Measurements from ENCODE around the gene MROH9. TPM values are rescaled to one million over a fixed set of nuclear protein-coding genes. Genes with fewer than 3 reads are reported as not detected.

MROH9 gene
- polyA plus RNA-seq, 1 donor from 2014 or later = not detected

DNA sequence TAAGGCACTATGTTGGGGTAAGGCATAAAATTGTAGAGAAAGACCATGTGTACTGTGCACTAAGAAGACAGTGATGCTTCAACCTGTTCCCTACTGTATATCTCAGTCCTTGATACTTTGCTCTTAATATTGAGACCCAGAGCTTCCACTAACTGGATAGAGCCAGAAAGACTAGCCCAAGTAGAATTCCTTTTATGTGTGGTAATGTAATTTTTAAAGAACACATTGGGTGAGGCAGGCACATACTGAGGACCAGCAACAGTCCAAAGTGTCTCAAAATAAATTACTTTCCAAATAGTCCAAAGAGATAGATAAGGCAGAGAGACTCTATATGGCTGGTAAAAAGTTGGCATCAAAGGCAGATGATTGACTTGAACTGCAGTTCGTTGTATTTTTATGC lies 31.4 kb upstream of the MROH9 start:
- no peaks in the 10 kb centered on the region for H3K79me2 ChIP-seq (replicated peaks; ENCODE audit: insufficient read depth, low read length)
- H2AFZ ChIP-seq (ENCODE audit: low read depth, low read length) = no peak overlapping the region
- no peaks in the 10 kb centered on the region for H3K9me3 ChIP-seq (ENCODE audit: low read length)
- H3K4me3 ChIP-seq (ENCODE audit: low read length) = no peak overlapping the region
- no peaks in the 10 kb centered on the region for H3K27me3 ChIP-seq (ENCODE audit: insufficient read depth, low read depth, low read length)
- H3K9ac ChIP-seq (ENCODE audit: low read length) = no peak overlapping the region
- H4K20me1 ChIP-seq (ENCODE audit: insufficient read depth) = no peaks in the 10 kb centered on the region
- TF ChIP-seq, protein P1, sequence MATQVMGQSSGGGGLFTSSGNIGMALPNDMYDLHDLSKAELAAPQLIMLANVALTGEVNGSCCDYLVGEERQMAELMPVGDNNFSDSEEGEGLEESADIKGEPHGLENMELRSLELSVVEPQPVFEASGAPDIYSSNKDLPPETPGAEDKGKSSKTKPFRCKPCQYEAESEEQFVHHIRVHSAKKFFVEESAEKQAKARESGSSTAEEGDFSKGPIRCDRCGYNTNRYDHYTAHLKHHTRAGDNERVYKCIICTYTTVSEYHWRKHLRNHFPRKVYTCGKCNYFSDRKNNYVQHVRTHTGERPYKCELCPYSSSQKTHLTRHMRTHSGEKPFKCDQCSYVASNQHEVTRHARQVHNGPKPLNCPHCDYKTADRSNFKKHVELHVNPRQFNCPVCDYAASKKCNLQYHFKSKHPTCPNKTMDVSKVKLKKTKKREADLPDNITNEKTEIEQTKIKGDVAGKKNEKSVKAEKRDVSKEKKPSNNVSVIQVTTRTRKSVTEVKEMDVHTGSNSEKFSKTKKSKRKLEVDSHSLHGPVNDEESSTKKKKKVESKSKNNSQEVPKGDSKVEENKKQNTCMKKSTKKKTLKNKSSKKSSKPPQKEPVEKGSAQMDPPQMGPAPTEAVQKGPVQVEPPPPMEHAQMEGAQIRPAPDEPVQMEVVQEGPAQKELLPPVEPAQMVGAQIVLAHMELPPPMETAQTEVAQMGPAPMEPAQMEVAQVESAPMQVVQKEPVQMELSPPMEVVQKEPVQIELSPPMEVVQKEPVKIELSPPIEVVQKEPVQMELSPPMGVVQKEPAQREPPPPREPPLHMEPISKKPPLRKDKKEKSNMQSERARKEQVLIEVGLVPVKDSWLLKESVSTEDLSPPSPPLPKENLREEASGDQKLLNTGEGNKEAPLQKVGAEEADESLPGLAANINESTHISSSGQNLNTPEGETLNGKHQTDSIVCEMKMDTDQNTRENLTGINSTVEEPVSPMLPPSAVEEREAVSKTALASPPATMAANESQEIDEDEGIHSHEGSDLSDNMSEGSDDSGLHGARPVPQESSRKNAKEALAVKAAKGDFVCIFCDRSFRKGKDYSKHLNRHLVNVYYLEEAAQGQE (IDR thresholded peaks at IDR 0.05; ENCODE audit: borderline replicate concordance) = no peak
- no peak for TF ChIP-seq EZH2 (IDR thresholded peaks at IDR 0.05; ENCODE audit: borderline replicate concordance, insufficient read depth, low read length, poor library complexity, severe bottlenecking)
- TF ChIP-seq TAF1 (IDR thresholded peaks at IDR 0.05; ENCODE audit: low read depth) = no peak
- TF ChIP-seq, protein P2, sequence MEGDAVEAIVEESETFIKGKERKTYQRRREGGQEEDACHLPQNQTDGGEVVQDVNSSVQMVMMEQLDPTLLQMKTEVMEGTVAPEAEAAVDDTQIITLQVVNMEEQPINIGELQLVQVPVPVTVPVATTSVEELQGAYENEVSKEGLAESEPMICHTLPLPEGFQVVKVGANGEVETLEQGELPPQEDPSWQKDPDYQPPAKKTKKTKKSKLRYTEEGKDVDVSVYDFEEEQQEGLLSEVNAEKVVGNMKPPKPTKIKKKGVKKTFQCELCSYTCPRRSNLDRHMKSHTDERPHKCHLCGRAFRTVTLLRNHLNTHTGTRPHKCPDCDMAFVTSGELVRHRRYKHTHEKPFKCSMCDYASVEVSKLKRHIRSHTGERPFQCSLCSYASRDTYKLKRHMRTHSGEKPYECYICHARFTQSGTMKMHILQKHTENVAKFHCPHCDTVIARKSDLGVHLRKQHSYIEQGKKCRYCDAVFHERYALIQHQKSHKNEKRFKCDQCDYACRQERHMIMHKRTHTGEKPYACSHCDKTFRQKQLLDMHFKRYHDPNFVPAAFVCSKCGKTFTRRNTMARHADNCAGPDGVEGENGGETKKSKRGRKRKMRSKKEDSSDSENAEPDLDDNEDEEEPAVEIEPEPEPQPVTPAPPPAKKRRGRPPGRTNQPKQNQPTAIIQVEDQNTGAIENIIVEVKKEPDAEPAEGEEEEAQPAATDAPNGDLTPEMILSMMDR (IDR thresholded peaks at IDR 0.05; ENCODE audit: poor library complexity, severe bottlenecking) = no peak
- no peak for TF ChIP-seq POLR2AphosphoS5 (IDR thresholded peaks at IDR 0.05)
- TF ChIP-seq EP300 (conservative IDR thresholded peaks at IDR 0.05; ENCODE audit: poor library complexity, severe bottlenecking) = no peak
- no peak for TF ChIP-seq MXI1 (conservative IDR thresholded peaks at IDR 0.05; ENCODE audit: poor library complexity, severe bottlenecking)
- no peak for TF ChIP-seq RAD21 (conservative IDR thresholded peaks at IDR 0.05)
- no peaks in the 10 kb centered on the region for H3F3A ChIP-seq (ENCODE audit: insufficient read depth, low read length, poor library complexity, severe bottlenecking)
- no peak overlapping the region for H3K4me2 ChIP-seq (ENCODE audit: low read length)
- H3K9me2 ChIP-seq (ENCODE audit: insufficient read depth, low read length) = no peaks in the 10 kb centered on the region
- H3K36me3 ChIP-seq (ENCODE audit: insufficient read depth, low read length) = no peaks in the 10 kb centered on the region
- H3K27ac ChIP-seq (ENCODE audit: low read length) = no peak overlapping the region

DNA sequence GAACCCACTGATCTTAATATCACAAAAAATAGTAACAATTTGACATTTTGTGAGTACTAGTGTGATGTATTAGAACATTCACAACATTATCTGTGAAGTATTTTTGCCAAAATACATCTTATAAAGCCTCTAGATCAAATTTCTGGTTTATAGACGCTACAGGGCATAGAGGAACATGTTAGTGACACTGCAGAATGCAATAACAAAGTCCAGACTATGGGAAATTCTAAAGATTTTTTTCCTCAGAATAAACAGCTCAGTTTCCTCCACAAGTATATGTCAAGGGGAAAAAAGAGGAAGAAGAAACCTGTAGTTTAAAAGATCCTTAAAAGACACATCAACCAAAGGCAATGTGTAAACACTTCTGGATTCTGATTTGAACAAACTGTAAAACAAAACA lies 26.4 kb upstream of the MROH9 start:
- TF ChIP-seq MXI1 (conservative IDR thresholded peaks at IDR 0.05; ENCODE audit: poor library complexity, severe bottlenecking) (no peak), EP300 (conservative IDR thresholded peaks at IDR 0.05; ENCODE audit: poor library complexity, severe bottlenecking) (no peak), RAD21 (conservative IDR thresholded peaks at IDR 0.05) (no peak), EZH2 (IDR thresholded peaks at IDR 0.05; ENCODE audit: borderline replicate concordance, insufficient read depth, low read length, poor library complexity, severe bottlenecking) (no peak), TAF1 (IDR thresholded peaks at IDR 0.05; ENCODE audit: low read depth) (no peak), SMC3 (conservative IDR thresholded peaks at IDR 0.05; ENCODE audit: poor library complexity) (no peak), POLR2AphosphoS5 (IDR thresholded peaks at IDR 0.05) (no peak)
- TF ChIP-seq, protein P2 (IDR thresholded peaks at IDR 0.05; ENCODE audit: poor library complexity, severe bottlenecking) = no peak
- TF ChIP-seq, protein P1 (IDR thresholded peaks at IDR 0.05; ENCODE audit: borderline replicate concordance) = no peak
- no peak overlapping the region for H2AFZ ChIP-seq (ENCODE audit: low read depth, low read length)
- no peaks in the 10 kb centered on the region for H4K20me1 ChIP-seq (ENCODE audit: insufficient read depth)
- H3K9me2 ChIP-seq (ENCODE audit: insufficient read depth, low read length) = no peaks in the 10 kb centered on the region
- no peaks in the 10 kb centered on the region for H3F3A ChIP-seq (ENCODE audit: insufficient read depth, low read length, poor library complexity, severe bottlenecking)
- no peak overlapping the region for H3K9ac ChIP-seq (ENCODE audit: low read length)
- H3K4me3 ChIP-seq (ENCODE audit: low read length) = no peak overlapping the region
- no peaks in the 10 kb centered on the region for H3K27me3 ChIP-seq (ENCODE audit: insufficient read depth, low read depth, low read length)
- no peaks in the 10 kb centered on the region for H3K79me2 ChIP-seq (replicated peaks; ENCODE audit: insufficient read depth, low read length)
- H3K27ac ChIP-seq (ENCODE audit: low read length) = no peak overlapping the region
- no peaks in the 10 kb centered on the region for H3K9me3 ChIP-seq (ENCODE audit: low read length)
- H3K4me2 ChIP-seq (ENCODE audit: low read length) = no peak overlapping the region
- no peaks in the 10 kb centered on the region for H3K36me3 ChIP-seq (ENCODE audit: insufficient read depth, low read length)

Data from neural cell (in vitro differentiated cells).